HepG2 (cell line): ENCODE results near the gene LRRC40. TPM values are rescaled to one million over a fixed set of nuclear protein-coding genes. Genes with fewer than 3 reads are reported as not detected.

ENCODE experiments used
- ATAC-seq: fragments of 200-7000 bp; cut with Tn5 transposase; 3 replicates; pipeline ENCODE4 v1.9.1; 2020; ENCODE audit warnings: mild to moderate bottlenecking, moderate library complexity
- BruUV-seq: library from RNA; stranded (reverse); fragments of 400-500 nt; replicated peaks from 2 replicates; lab custom pipeline; 2021; lab: Mats Ljungman, UMichigan
- CTCF ChIA-PET: fragments of 300-600 bp; formaldehyde crosslinking; extraction: SDS; loops from one replicate; lab custom pipeline; 2021; ENCODE audit warnings: low total read pairs, inconsistent platforms, low intra/inter-chr PET ratio; lab: Yijun Ruan, JAX
- POLR2A ChIA-PET: fragments of 350-600 bp; sonication (Branson Sonifier 250); formaldehyde crosslinking; loops from one replicate; lab custom pipeline; 2020; ENCODE audit warnings: antibody characterized with exemption, inconsistent platforms; lab: Yijun Ruan, JAX
- DNase-seq: peaks from one replicate; pipeline ENCODE4 v3.0.0-alpha.2; 2015; ENCODE audit warnings: low spot score
- FAIRE-seq: peaks from 3 replicates; lab custom pipeline; 2011; peaks lifted over from hg19 to GRCh38; lab: Jason Lieb, UNC
- H2AFZ ChIP-seq: one replicate; pipeline ENCODE4 v1.6.1; 2011; ENCODE audit warnings: low read length, inconsistent platforms
- H3K27ac ChIP-seq: fragments of 300-600 bp; 3 replicates; pipeline ENCODE4 v1.8.0; 2011; ENCODE audit warnings: mixed run types, mild to moderate bottlenecking, mixed read lengths, low read length, inconsistent platforms; ENCODE audit not compliant: insufficient read depth; ENCODE audit errors: extremely low read length
- H3K27me3 ChIP-seq, 2 experiments: fragments of 200-600 bp in 1 of 2; 2 replicates in 1 of 2; 3 replicates in 1 of 2; pipeline versions ENCODE4 v1.6.0 to v1.8.0; 2011; ENCODE audit warnings: low read length in 2 of 2, mild to moderate bottlenecking in 2 of 2, moderate library complexity in 2 of 2, inconsistent platforms in 1 of 2; ENCODE audit not compliant: insufficient read depth in 2 of 2, control insufficient read depth in 1 of 2
- H3K36me3 ChIP-seq, 2 experiments: fragments of 200-600 bp in 1 of 2; replicated peaks in 1 of 2; 2 replicates in 1 of 2; 3 replicates in 1 of 2; pipeline versions ENCODE4 v1.5.1 to v1.8.0; 2011; ENCODE audit warnings: low read length in 2 of 2, inconsistent platforms in 1 of 2; ENCODE audit not compliant: insufficient read depth in 2 of 2, control insufficient read depth in 1 of 2
- H3K4me1 ChIP-seq: 2 replicates; pipeline ENCODE4 v1.5.1; 2012; ENCODE audit warnings: low read length, inconsistent platforms; ENCODE audit not compliant: insufficient read depth
- H3K4me2 ChIP-seq: 2 replicates; pipeline ENCODE4 v1.6.0; 2011; ENCODE audit warnings: low read depth, low read length, inconsistent platforms
- H3K4me3 ChIP-seq, 3 experiments: fragments of 200-600 bp in 1 of 3; sonication (generic), shearing (Covaris generic) in 1 of 3; replicated peaks in 1 of 3; 2 replicates each; pipeline ENCODE4 v1.5.1; 2011 to 2016; ENCODE audit warnings: low read length in 3 of 3, inconsistent platforms in 2 of 3, low read depth in 2 of 3, mild to moderate bottlenecking in 2 of 3, control low read depth in 1 of 3, mixed read lengths in 1 of 3; ENCODE audit not compliant: insufficient read depth in 1 of 3
- H3K79me2 ChIP-seq: one replicate; pipeline ENCODE4 v1.6.1; 2011; ENCODE audit warnings: low read length, inconsistent platforms; ENCODE audit not compliant: insufficient read depth
- H3K9ac ChIP-seq: 2 replicates; pipeline ENCODE4 v1.6.0; 2011; ENCODE audit warnings: mild to moderate bottlenecking, low read depth, low read length, inconsistent platforms; ENCODE audit not compliant: insufficient read depth
- H3K9me3 ChIP-seq: 2 replicates; pipeline ENCODE4 v1.5.1; 2012; ENCODE audit warnings: mild to moderate bottlenecking, low read length
- H4K20me1 ChIP-seq: 2 replicates; pipeline ENCODE4 v1.6.0; 2011; ENCODE audit warnings: inconsistent platforms, mild to moderate bottlenecking, low read length, moderate library complexity; ENCODE audit not compliant: insufficient read depth
- BRCA1 ChIP-seq: sonication (generic); formaldehyde crosslinking; IDR thresholded peaks from 2 replicates; pipeline ENCODE4 v1.4.0; 2020; ENCODE audit warnings: missing genetic modification reagents
- HOXA5 ChIP-seq: sonication (generic); formaldehyde crosslinking; IDR thresholded peaks from 2 replicates; pipeline ENCODE4 v1.4.0; 2020; ENCODE audit warnings: missing genetic modification reagents
- NFE2 ChIP-seq: sonication (generic); formaldehyde crosslinking; IDR thresholded peaks from 2 replicates; pipeline ENCODE4 v1.4.0; 2020; ENCODE audit warnings: missing genetic modification reagents
- POLR2G ChIP-seq: fragments of 200-400 bp; formaldehyde crosslinking; IDR thresholded peaks from 2 replicates; pipeline ENCODE4 v1.6.1; 2018; ENCODE audit warnings: mild to moderate bottlenecking, low read depth, low read length, moderate library complexity
- SIX1 ChIP-seq: sonication (generic); formaldehyde crosslinking; IDR thresholded peaks from 2 replicates; pipeline ENCODE4 v1.4.0; 2020; ENCODE audit warnings: missing genetic modification reagents, borderline replicate concordance
- ZNF350 ChIP-seq: sonication (generic); formaldehyde crosslinking; IDR thresholded peaks from 2 replicates; pipeline ENCODE4 v1.4.0; 2020; ENCODE audit warnings: mild to moderate bottlenecking, low read depth, missing genetic modification reagents, borderline replicate concordance
- ZNF619 ChIP-seq: sonication (generic); formaldehyde crosslinking; IDR thresholded peaks from 2 replicates; pipeline ENCODE4 v1.4.0; 2020; ENCODE audit warnings: mild to moderate bottlenecking, missing genetic modification reagents
- ZNF674 ChIP-seq: sonication (generic); formaldehyde crosslinking; IDR thresholded peaks from 2 replicates; pipeline ENCODE4 v1.5.0; 2020; ENCODE audit warnings: low read depth, mild to moderate bottlenecking, missing genetic modification reagents
- ZNF709 ChIP-seq: sonication (generic); formaldehyde crosslinking; IDR thresholded peaks from 2 replicates; pipeline ENCODE4 v1.5.0; 2020; ENCODE audit warnings: mild to moderate bottlenecking, missing genetic modification reagents
- ZNF777 ChIP-seq: sonication (generic); formaldehyde crosslinking; IDR thresholded peaks from 2 replicates; pipeline ENCODE4 v1.4.0; 2020; ENCODE audit warnings: missing genetic modification reagents
- ZNF83 ChIP-seq: sonication (generic); formaldehyde crosslinking; IDR thresholded peaks from 2 replicates; pipeline ENCODE4 v1.4.0; 2020; ENCODE audit warnings: missing genetic modification reagents, mild to moderate bottlenecking, borderline replicate concordance
- in situ Hi-C: cut with HindIII; loops from 2 replicates; pipeline ENCODE4 v1.10.0; 2017; ENCODE audit warnings: low pct_unique_long_range_greater_than_20kb; ENCODE audit not compliant: extremely low pct_ligation_motif_present
- intact Hi-C: fragments of 100-400 bp; cut with micrococcal nuclease; formaldehyde crosslinking; loops from one replicate; pipeline ENCODE4 v1.10.0; 2022; ENCODE audit not compliant: unreplicated experiment
- polyA plus RNA-seq, 8 experiments: library from polyadenylated mRNA; depleted of rRNA in 3 of 8; stranded (reverse) in 7 of 8; unstranded in 1 of 8; fragments of >200 nt; fragmentation: Illumina TruSeq in 4 of 8; extraction: Trizol in 4 of 8; gene quantifications; 2 replicates each; pipeline versions ENCODE4 v1.2.1 to v1.2.3, GENCODE V29; 2011 to 2016; ENCODE audit warnings: low read depth in 4 of 8, missing spikeins in 1 of 8, mixed read lengths in 1 of 8; ENCODE audit not compliant: insufficient read depth in 1 of 8
- total RNA-seq, 5 experiments: library from RNA; depleted of rRNA; stranded (reverse); fragments of >200 nt; fragmentation: Illumina TruSeq; extraction: Trizol; gene quantifications; 2 replicates each; pipeline ENCODE4 v1.2.3, GENCODE V29; 2016; ENCODE audit warnings: low read depth in 1 of 5
- TF ChIP-seq, protein P1 (sequence below): sonication (generic); formaldehyde crosslinking; IDR thresholded peaks from 2 replicates; pipeline ENCODE4 v1.8.1; 2023; ENCODE audit warnings: missing genetic modification reagents, inconsistent platforms, borderline replicate concordance
- TF ChIP-seq, protein P2 (sequence below): sonication (generic); formaldehyde crosslinking; IDR thresholded peaks from 2 replicates; pipeline ENCODE4 v1.5.0; 2020; ENCODE audit warnings: mild to moderate bottlenecking, missing genetic modification reagents
- TF ChIP-seq, protein P3 (sequence below): sonication (generic); formaldehyde crosslinking; IDR thresholded peaks from 2 replicates; pipeline ENCODE4 v1.5.1; 2020; ENCODE audit warnings: missing genetic modification reagents, mild to moderate bottlenecking, borderline replicate concordance
- TF ChIP-seq, protein P4 (sequence below): sonication (generic); formaldehyde crosslinking; IDR thresholded peaks from 2 replicates; pipeline ENCODE4 v1.8.1; 2023; ENCODE audit warnings: mild to moderate bottlenecking, missing genetic modification reagents, borderline replicate concordance
- TF ChIP-seq, protein P5 (sequence below): sonication (generic); formaldehyde crosslinking; IDR thresholded peaks from 2 replicates; pipeline ENCODE4 v1.4.0; 2020; ENCODE audit warnings: low read depth, missing genetic modification reagents

The LRRC40 gene
- total and polyA plus RNA-seq, 2 of the 13 experiments (the other 11 are each of a cell fraction or from before 2014, with no cell fraction given) = 10.3 to 32.7 TPM

DNA sequence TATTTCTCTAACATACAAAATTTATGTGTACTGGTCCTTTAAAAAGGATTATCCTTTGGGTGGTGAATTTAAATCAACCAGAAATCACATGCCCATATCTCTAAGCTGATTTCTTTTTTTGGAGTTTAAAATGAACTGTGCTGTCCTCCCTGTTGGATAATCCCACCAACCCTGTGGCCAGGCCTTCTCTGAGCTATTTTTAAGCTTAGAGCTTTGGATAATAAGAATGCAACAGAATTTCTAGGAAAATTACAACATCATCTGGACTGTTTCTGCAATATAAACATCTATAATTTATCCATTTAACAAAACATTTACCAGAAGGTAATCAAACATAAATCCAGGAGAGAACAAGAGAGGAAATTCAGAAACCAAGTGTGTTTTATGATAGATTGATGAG is 88.3 kb downstream of the LRRC40 start:
- Histone ChIP-seq H3K4me3 (no peak overlapping the region), H3K27ac (no peak overlapping the region), H3K79me2 (no peaks in the 10 kb centered on the region), H3K36me3 (no peaks in the 10 kb centered on the region), H3K9ac (no peak overlapping the region), H3K27me3 (no peaks in the 10 kb centered on the region; a peak in 1 of 5 replicates), H3K4me1 (no peaks in the 10 kb centered on the region), H2AFZ (no peak overlapping the region), H4K20me1 (no peaks in the 10 kb centered on the region), H3K4me2 (no peak overlapping the region), H3K9me3 (no peaks in the 10 kb centered on the region)
- in situ Hi-C loops = no loop called here
- ChIA-PET CTCF (no interaction called here), POLR2A (no interaction called here)
- no peak for ATAC-seq
- no peak for DNase-seq
- intact Hi-C loops = no loop called here
- no TSS peak for BruUV-seq
- FAIRE-seq = no peak
- TF ChIP-seq ZNF83 (CRISPR knock-in tag) = no peak
- TF ChIP-seq ZNF674 (CRISPR knock-in tag) = no peak
- no peak for TF ChIP-seq HOXA5 (CRISPR knock-in tag)
- no peak for TF ChIP-seq ZNF709 (CRISPR knock-in tag)
- TF ChIP-seq, protein P1, sequence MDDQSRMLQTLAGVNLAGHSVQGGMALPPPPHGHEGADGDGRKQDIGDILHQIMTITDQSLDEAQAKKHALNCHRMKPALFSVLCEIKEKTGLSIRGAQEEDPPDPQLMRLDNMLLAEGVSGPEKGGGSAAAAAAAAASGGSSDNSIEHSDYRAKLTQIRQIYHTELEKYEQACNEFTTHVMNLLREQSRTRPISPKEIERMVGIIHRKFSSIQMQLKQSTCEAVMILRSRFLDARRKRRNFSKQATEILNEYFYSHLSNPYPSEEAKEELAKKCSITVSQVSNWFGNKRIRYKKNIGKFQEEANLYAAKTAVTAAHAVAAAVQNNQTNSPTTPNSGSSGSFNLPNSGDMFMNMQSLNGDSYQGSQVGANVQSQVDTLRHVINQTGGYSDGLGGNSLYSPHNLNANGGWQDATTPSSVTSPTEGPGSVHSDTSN (CRISPR knock-in tag) = no peak
- TF ChIP-seq, protein P2, sequence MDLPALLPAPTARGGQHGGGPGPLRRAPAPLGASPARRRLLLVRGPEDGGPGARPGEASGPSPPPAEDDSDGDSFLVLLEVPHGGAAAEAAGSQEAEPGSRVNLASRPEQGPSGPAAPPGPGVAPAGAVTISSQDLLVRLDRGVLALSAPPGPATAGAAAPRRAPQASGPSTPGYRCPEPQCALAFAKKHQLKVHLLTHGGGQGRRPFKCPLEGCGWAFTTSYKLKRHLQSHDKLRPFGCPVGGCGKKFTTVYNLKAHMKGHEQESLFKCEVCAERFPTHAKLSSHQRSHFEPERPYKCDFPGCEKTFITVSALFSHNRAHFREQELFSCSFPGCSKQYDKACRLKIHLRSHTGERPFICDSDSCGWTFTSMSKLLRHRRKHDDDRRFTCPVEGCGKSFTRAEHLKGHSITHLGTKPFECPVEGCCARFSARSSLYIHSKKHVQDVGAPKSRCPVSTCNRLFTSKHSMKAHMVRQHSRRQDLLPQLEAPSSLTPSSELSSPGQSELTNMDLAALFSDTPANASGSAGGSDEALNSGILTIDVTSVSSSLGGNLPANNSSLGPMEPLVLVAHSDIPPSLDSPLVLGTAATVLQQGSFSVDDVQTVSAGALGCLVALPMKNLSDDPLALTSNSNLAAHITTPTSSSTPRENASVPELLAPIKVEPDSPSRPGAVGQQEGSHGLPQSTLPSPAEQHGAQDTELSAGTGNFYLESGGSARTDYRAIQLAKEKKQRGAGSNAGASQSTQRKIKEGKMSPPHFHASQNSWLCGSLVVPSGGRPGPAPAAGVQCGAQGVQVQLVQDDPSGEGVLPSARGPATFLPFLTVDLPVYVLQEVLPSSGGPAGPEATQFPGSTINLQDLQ (CRISPR knock-in tag) = no peak
- TF ChIP-seq, protein P3, sequence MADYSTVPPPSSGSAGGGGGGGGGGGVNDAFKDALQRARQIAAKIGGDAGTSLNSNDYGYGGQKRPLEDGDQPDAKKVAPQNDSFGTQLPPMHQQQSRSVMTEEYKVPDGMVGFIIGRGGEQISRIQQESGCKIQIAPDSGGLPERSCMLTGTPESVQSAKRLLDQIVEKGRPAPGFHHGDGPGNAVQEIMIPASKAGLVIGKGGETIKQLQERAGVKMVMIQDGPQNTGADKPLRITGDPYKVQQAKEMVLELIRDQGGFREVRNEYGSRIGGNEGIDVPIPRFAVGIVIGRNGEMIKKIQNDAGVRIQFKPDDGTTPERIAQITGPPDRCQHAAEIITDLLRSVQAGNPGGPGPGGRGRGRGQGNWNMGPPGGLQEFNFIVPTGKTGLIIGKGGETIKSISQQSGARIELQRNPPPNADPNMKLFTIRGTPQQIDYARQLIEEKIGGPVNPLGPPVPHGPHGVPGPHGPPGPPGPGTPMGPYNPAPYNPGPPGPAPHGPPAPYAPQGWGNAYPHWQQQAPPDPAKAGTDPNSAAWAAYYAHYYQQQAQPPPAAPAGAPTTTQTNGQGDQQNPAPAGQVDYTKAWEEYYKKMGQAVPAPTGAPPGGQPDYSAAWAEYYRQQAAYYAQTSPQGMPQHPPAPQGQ (CRISPR knock-in tag) = no peak
- no peak for TF ChIP-seq ZNF350 (CRISPR knock-in tag)
- TF ChIP-seq POLR2G = no peak
- TF ChIP-seq BRCA1 (CRISPR knock-in tag) = no peak
- TF ChIP-seq NFE2 (CRISPR knock-in tag) = no peak
- no peak for TF ChIP-seq ZNF619 (CRISPR knock-in tag)
- TF ChIP-seq, protein P4, sequence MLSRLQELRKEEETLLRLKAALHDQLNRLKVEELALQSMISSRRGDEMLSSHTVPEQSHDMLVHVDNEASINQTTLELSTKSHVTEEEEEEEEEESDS = no peak
- no peak for TF ChIP-seq SIX1 (CRISPR knock-in tag)
- TF ChIP-seq, protein P5, sequence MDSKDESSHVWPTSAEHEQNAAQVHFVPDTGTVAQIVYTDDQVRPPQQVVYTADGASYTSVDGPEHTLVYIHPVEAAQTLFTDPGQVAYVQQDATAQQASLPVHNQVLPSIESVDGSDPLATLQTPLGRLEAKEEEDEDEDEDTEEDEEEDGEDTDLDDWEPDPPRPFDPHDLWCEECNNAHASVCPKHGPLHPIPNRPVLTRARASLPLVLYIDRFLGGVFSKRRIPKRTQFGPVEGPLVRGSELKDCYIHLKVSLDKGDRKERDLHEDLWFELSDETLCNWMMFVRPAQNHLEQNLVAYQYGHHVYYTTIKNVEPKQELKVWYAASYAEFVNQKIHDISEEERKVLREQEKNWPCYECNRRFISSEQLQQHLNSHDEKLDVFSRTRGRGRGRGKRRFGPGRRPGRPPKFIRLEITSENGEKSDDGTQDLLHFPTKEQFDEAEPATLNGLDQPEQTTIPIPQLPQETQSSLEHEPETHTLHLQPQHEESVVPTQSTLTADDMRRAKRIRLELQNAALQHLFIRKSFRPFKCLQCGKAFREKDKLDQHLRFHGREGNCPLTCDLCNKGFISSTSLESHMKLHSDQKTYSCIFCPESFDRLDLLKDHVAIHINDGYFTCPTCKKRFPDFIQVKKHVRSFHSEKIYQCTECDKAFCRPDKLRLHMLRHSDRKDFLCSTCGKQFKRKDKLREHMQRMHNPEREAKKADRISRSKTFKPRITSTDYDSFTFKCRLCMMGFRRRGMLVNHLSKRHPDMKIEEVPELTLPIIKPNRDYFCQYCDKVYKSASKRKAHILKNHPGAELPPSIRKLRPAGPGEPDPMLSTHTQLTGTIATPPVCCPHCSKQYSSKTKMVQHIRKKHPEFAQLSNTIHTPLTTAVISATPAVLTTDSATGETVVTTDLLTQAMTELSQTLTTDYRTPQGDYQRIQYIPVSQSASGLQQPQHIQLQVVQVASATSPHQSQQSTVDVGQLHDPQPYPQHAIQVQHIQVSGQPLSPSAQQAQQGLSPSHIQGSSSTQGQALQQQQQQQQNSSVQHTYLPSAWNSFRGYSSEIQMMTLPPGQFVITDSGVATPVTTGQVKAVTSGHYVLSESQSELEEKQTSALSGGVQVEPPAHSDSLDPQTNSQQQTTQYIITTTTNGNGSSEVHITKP = no peak
- TF ChIP-seq ZNF777 = no peak
